Naive thymus-derived CD8-positive, alpha-beta T cell (primary cell): ENCODE results near the gene COL15A1. TPM values are rescaled to one million over a fixed set of nuclear protein-coding genes. Genes with fewer than 3 reads are reported as not detected.
"Not testable (repeated sequence)": the region's sequence is repeated elsewhere in the genome, so short reads cannot be mapped to it uniquely, and the experiment has no call there.

ENCODE experiments used
- ATAC-seq, 2 donors: fragments of 150-1000 bp; cut with Tn5 transposase in 1 of 2; sonication (Bioruptor Pico), chemical (Tn5 transposase) in 1 of 2; 1 replicate in 1 of 2; 2 replicates in 1 of 2; pipeline ENCODE4 v1.10.0; 2021; ENCODE audit warnings: mild to moderate bottlenecking in 2 of 2, moderate library complexity in 2 of 2
- POLR2A ChIA-PET: fragments of 350-600 bp; sonication (Branson Sonifier 250); formaldehyde crosslinking; loops from one replicate; lab custom pipeline; 2021; ENCODE audit warnings: antibody characterized with exemption; lab: Charles Lee
- DNase-seq, 10 donors: peaks; one replicate each; pipeline versions ENCODE4 v3.0.0 to v3.0.0-alpha.2; 2020 to 2022
- H3K27ac Mint-ChIP-seq, 10 donors: one replicate each; pipeline ENCODE4 v1.8.0; 2020 to 2022; ENCODE audit warnings: mild to moderate bottlenecking in 10 of 10, mixed read lengths in 10 of 10, moderate library complexity in 4 of 10, inconsistent platforms in 1 of 10
- H3K27me3 Mint-ChIP-seq, 5 donors: one replicate each; pipeline ENCODE4 v1.8.0; 2021 to 2022; ENCODE audit warnings: mixed read lengths in 5 of 5
- H3K36me3 Mint-ChIP-seq, 3 donors: one replicate each; pipeline ENCODE4 v1.8.0; 2020 to 2022; ENCODE audit warnings: mixed read lengths in 3 of 3, mild to moderate bottlenecking in 2 of 3, inconsistent platforms in 1 of 3
- H3K4me1 Mint-ChIP-seq, 4 donors: one replicate each; pipeline ENCODE4 v1.8.0; 2021 to 2022; ENCODE audit warnings: mixed read lengths in 4 of 4
- H3K4me3 Mint-ChIP-seq, 10 donors: one replicate each; pipeline ENCODE4 v1.8.0; 2020 to 2022; ENCODE audit warnings: mild to moderate bottlenecking in 10 of 10, mixed read lengths in 10 of 10, moderate library complexity in 6 of 10, inconsistent platforms in 1 of 10
- H3K9me3 Mint-ChIP-seq, 9 donors: one replicate each; pipeline ENCODE4 v1.8.0; 2020 to 2022; ENCODE audit warnings: mixed read lengths in 9 of 9, mild to moderate bottlenecking in 3 of 9, inconsistent platforms in 1 of 9, moderate library complexity in 1 of 9
- polyA plus RNA-seq, 3 donors: library from polyadenylated mRNA; unstranded; fragments of 300-500 nt; fragmentation: Illumina TruSeq; gene quantifications; one replicate each; pipeline ENCODE4 v1.2.3, GENCODE V29; 2021
- total RNA-seq, 8 experiments: library from RNA in 2 of 8; stranded (reverse) in 2 of 8; gene quantifications; one replicate each; pipeline ENCODE4 v1.2.3 and lab custom pipeline; 2021 to 2026

COL15A1 gene
- total and polyA plus RNA-seq, 5 experiments from 2014 or later, result not detected

- Mint-ChIP-seq H3K36me3 (peaks cover 0 to 8% (median under 1%) of the 10 kb centered on the region in 3 donors), H3K27me3 (peaks cover 0 to 3% (median 0%) of the 10 kb centered on the region in 5 donors), H3K27ac (peak overlapping the region in 4 of 10 donors; percentile 29 to 77 (median 59)), H3K4me3 (no peak overlapping the region), H3K9me3 (peaks cover 0 to 10% (median 6%) of the 10 kb centered on the region in 9 donors), H3K4me1 (peaks cover 19 to 27% (median 22%) of the 10 kb centered on the region in 4 donors)
- ATAC-seq (no peak), DNase-seq (no peak)
- POLR2A ChIA-PET, result interaction anchor here (0.9 to 1.7 kb wide), 2 partner anchors 52 to 142 kb away, joined by 3 to 6 read pairs; no protein-coding TSS in a partner anchor
These were observed 61.9 kb downstream of the COL15A1 start for GRCh38 chr9:99005651-99006050.

DNA sequence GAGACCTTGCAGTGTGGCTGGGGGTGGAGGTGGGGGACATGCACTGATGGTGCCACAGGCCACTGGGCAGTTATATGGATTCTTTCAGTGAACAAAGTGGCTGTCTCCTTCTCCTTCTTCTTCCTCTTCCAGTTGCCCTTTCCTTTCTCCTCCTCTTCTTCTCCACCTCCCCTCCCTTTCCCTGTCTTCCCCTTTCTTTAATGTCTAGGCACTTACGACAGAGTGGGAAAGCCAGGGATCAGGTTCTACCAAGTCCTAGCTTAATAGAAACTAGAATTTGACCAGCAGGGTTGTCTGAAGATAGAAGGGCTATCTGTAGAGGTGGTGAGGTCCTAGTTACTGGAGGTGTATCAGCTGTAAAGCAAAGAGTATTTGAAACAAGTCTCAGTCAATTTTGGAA is 62.8 kb downstream of the COL15A1 start:
- peaks cover 0 to 14% (median 9%) of the 10 kb centered on the region in 9 donors for H3K9me3 Mint-ChIP-seq
- peaks cover 0 to 3% (median 0%) of the 10 kb centered on the region in 5 donors for H3K27me3 Mint-ChIP-seq
- ATAC-seq (no peak), DNase-seq (no peak)
- no peak overlapping the region for H3K27ac Mint-ChIP-seq
- no peak overlapping the region for H3K4me3 Mint-ChIP-seq
- POLR2A ChIA-PET, result interaction anchor here (0.9 kb wide), 1 partner anchor 141 kb away, joined by 3 read pairs; no protein-coding TSS in a partner anchor
- peaks cover 0 to 13% (median 4%) of the 10 kb centered on the region in 3 donors for H3K36me3 Mint-ChIP-seq
- peaks cover 11 to 19% (median 15%) of the 10 kb centered on the region in 4 donors for H3K4me1 Mint-ChIP-seq

DNA sequence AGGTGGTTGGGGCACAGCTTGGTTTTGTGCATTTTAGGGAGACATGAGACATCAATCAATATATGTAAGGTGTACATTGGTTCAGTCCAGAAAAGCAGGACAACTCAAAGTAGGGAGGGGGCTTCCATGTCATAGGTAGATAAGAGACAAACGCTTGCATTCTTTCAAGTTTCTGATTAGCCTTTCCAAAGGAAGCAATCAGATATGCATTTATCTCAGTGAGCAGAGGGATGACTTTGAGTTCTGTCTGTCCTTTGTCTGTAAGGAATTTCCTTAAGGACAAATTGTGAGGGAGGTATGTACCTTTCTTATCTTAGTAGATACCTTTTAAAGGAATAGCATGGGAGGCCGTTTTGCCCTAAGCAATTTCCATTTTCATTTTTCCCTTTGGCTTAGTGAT is 63.3 kb downstream of the COL15A1 start:
- no peak for ATAC-seq
- Mint-ChIP-seq H3K27me3 (peaks cover 0 to 3% (median 0%) of the 10 kb centered on the region in 5 donors), H3K27ac (no peak overlapping the region), H3K36me3 (peaks cover 0 to 13% (median 4%) of the 10 kb centered on the region in 3 donors), H3K4me1 (peaks cover 8 to 15% (median 13%) of the 10 kb centered on the region in 4 donors), H3K9me3 (peaks cover 0 to 14% (median 9%) of the 10 kb centered on the region in 9 donors), H3K4me3 (no peak overlapping the region)
- DNase-seq, result no peak
- POLR2A ChIA-PET, result no interaction called here

GRCh38 chr9:99008203-99008602 is 64.5 kb downstream of the COL15A1 start:
- Mint-ChIP-seq H3K9me3 (peaks cover 0 to 20% (median 9%) of the 10 kb centered on the region in 9 donors), H3K4me1 (peaks cover 6 to 18% (median 13%) of the 10 kb centered on the region in 4 donors), H3K27ac (no peak overlapping the region), H3K4me3 (no peak overlapping the region), H3K36me3 (peaks cover 0 to 13% (median 6%) of the 10 kb centered on the region in 3 donors), H3K27me3 (peaks cover 0 to 3% (median 0%) of the 10 kb centered on the region in 5 donors)
- no peak for DNase-seq
- POLR2A ChIA-PET, result no interaction called here
- no peak for ATAC-seq

DNA sequence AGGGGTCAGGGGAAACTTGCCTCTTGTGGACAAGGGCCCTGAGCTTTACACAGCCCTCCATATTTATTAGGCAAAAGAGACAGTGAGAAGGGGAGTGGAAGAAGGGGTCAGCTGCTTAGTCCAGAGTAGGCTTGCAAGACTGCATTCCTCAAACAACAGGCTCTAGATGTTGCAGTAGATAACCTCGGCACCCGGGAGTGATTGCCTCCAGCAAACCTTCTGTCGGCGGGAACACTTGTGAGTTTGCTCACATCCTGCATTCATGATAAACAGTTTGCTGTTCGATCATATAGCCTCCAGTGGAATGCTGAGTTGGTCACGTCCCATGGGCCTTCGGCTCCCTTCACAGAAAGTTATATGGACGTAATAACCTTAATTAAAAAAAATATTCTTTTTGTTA is 66.7 kb downstream of the COL15A1 start:
- H3K4me3 Mint-ChIP-seq, DNase-seq, ATAC-seq, POLR2A ChIA-PET, H3K27me3 Mint-ChIP-seq: not testable (repeated sequence)
- peak overlapping the region in 2 of 10 donors; percentile 31 to 53 for H3K27ac Mint-ChIP-seq
- H3K9me3 Mint-ChIP-seq, result peaks cover 0 to 20% (median 9%) of the 10 kb centered on the region in 9 donors
- H3K36me3 Mint-ChIP-seq, result peaks cover 0 to 13% (median 6%) of the 10 kb centered on the region in 3 donors
- H3K4me1 Mint-ChIP-seq, result peaks cover 15 to 27% (median 20%) of the 10 kb centered on the region in 4 donors

DNA sequence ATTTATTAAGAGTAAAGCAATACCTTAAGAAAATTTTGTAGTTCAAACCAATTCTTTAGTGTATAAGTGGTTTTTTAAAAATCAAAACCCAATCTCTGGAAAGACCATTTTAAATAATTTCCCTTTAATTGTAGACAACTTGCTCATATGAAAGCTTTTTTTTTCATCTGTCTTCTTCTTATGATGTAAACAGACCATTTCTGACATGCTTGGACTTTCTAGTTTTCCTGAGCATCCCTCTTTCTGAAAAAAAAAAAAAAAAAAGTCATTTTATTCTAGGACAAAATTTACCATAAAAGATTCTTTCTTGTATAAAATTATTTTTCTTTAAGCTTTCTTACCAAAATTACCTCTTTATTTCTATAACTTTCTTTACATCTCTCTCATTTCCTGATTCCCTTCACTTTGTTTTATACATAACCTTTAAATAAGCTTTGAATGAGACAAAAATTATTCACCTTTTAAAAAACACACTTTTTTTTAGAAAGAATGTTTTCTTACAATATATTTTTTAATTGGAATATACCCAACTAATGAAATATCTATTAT is 67.5 kb downstream of the COL15A1 start:
- Mint-ChIP-seq H3K4me3 (no peak overlapping the region), H3K36me3 (peaks cover 0 to 13% (median 6%) of the 10 kb centered on the region in 3 donors), H3K9me3 (peaks cover 0 to 20% (median 9%) of the 10 kb centered on the region in 9 donors), H3K27ac (no peak overlapping the region), H3K27me3 (no peaks in the 10 kb centered on the region), H3K4me1 (peaks cover 18 to 35% (median 24%) of the 10 kb centered on the region in 4 donors)
- DNase-seq (no peak), ATAC-seq (no peak)
- POLR2A ChIA-PET, result interaction anchor here (0.6 to 0.7 kb wide), 3 partner anchors 94 to 808 kb away, joined by 7 to 8 read pairs (median 7); no protein-coding TSS in a partner anchor

DNA sequence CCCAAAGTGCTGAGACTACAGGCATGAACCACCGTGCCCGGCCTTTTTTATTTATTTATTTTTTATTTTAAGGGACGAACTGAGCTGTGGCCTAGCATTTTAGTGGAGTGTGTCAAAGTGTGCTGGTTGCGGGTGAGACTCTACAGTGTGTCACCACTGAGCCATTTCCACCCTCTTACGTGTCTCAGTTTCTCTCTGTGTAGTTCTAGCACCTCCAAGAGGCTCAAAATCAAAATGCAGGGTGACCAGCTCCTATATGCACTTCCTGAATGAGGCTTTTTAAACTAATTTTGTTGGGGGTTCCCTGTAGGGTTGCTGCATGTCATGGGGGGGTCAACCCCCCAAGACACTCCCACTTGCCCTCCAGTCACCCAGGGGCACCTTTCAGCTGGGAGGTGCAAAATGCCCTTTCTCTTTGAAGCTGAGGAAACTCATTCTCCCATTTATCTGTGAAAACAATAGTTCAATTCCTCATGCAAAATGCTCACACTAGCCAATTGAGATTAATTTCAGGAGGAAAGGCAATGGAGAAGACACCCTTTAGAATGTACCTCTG is 69.3 kb downstream of the COL15A1 start:
- Mint-ChIP-seq H3K27me3 (no peaks in the 10 kb centered on the region), H3K4me3 (peak overlapping the region; percentile 64 to 85 (median 72))
- peak; percentile 41 to 51 for ATAC-seq

GRCh38 chr9:99013550-99013949 is 69.8 kb downstream of the COL15A1 start:
- Mint-ChIP-seq H3K27me3 (no peaks in the 10 kb centered on the region), H3K9me3 (peaks cover 0 to 20% (median 9%) of the 10 kb centered on the region in 9 donors), H3K4me1 (peaks cover 20 to 37% (median 24%) of the 10 kb centered on the region in 4 donors), H3K4me3 (peak overlapping the region; percentile 64 to 85 (median 72)), H3K36me3 (peaks cover 0 to 13% (median 6%) of the 10 kb centered on the region in 3 donors), H3K27ac (peak overlapping the region; percentile 36 to 96 (median 92))
- DNase-seq (peak in 7 of 10 donors; percentile 11 to 65 (median 39)), ATAC-seq (peak; percentile 89 to 91)
- POLR2A ChIA-PET, result interaction anchor here (0.6 to 3.4 kb wide), 11 partner anchors 10 to 137 kb away, joined by 3 to 20 read pairs (median 4); partner anchors contain the start of gene TGFBR1

More for the DNA sequence above, 69.3 kb downstream of the COL15A1 start:
- H3K27ac Mint-ChIP-seq, result peak overlapping the region; percentile 36 to 96 (median 92)
- H3K4me1 Mint-ChIP-seq, result peaks cover 20 to 37% (median 24%) of the 10 kb centered on the region in 4 donors
- H3K36me3 Mint-ChIP-seq, result peaks cover 0 to 13% (median 6%) of the 10 kb centered on the region in 3 donors
- POLR2A ChIA-PET, result interaction anchor here (0.6 to 3.4 kb wide), 9 partner anchors 11 to 138 kb away, joined by 3 to 20 read pairs (median 4); partner anchors contain the start of gene TGFBR1
- H3K9me3 Mint-ChIP-seq, result peaks cover 0 to 20% (median 9%) of the 10 kb centered on the region in 9 donors
- DNase-seq, result peak in 4 of 10 donors; percentile 5 to 33 (median 18)

- Mint-ChIP-seq H3K4me1 (peaks cover 24 to 40% (median 28%) of the 10 kb centered on the region in 4 donors), H3K36me3 (peaks cover 0 to 7% (median 6%) of the 10 kb centered on the region in 3 donors), H3K9me3 (peaks cover 0 to 14% (median 3%) of the 10 kb centered on the region in 9 donors), H3K4me3 (no peak overlapping the region), H3K27me3 (no peaks in the 10 kb centered on the region), H3K27ac (peak overlapping the region in 7 of 10 donors; percentile 21 to 79 (median 46))
- POLR2A ChIA-PET, result interaction anchor here (1.9 to 3.4 kb wide), 2 partner anchors 88 to 98 kb away, joined by 4 to 20 read pairs; partner anchors contain the start of gene TGFBR1
- ATAC-seq (no peak), DNase-seq (no peak)
These were observed 71.7 kb downstream of the COL15A1 start for GRCh38 chr9:99015448-99015847.

DNA sequence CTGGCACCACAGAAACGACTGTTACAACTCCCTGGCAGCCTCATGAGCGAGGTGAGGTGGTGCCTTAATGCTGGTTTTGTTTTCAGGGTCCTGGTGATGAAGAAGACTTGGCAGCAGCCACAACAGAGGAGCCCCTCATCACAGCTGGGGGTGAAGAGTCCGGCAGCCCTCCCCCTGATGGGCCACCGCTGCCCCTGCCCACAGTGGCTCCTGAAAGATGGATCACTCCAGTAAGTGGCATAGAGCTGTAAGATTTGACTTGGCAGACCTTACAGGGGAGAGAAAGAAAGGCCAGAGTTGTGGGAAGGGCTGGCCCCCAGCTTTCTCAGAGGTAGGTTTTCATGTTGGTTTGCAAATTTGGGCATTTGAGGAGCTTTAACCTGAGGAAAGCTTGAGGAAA is 72.2 kb downstream of the COL15A1 start:
- POLR2A ChIA-PET, result interaction anchor here (3.4 kb wide), 1 partner anchor 88 kb away, joined by 20 read pairs; the partner anchor contains the start of gene TGFBR1
- DNase-seq (no peak), ATAC-seq (no peak)
- no peak overlapping the region for H3K4me3 Mint-ChIP-seq
- peaks cover 24 to 40% (median 28%) of the 10 kb centered on the region in 4 donors for H3K4me1 Mint-ChIP-seq
- H3K27ac Mint-ChIP-seq, result peak overlapping the region in 6 of 10 donors; percentile 21 to 56 (median 48)
- H3K36me3 Mint-ChIP-seq, result peaks cover 0 to 3% (median 2%) of the 10 kb centered on the region in 3 donors
- no peaks in the 10 kb centered on the region for H3K27me3 Mint-ChIP-seq
- peaks cover 0 to 10% (median under 1%) of the 10 kb centered on the region in 9 donors for H3K9me3 Mint-ChIP-seq

DNA sequence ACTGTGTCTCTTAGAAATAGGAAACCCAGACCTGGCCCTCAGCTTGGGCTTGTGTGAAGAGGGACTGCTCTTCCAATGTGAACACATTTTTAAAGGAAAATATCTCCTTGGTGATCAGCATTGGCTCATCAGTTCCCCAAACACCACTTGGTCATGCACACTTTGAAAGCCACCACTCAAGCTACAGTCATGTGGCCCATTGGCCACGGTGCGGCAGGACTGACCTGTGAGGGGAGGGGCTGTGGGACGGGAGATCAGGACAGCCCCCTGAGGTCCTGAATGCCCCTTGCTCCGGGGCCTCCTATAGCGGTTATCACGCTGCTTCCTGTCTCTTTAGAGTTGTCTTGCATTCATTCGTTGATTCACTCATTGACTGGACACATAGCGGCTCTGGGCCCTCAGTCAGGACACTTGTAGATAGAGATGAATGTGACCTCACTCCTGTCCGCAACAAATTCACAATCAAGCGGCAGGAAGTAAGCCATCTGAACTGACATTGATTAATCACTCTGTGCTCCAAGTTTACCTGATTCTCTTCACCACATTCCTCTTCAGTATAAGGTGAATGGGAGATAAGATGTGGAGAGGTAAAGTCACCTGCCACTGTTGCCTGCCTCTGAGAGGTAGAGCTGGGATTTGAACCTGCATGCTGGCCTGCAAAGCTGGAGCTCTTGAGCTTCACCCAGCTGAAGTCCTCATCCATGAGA is 73.1 kb downstream of the COL15A1 start:
- no peak for DNase-seq
- no peaks in the 10 kb centered on the region for H3K27me3 Mint-ChIP-seq
- H3K27ac Mint-ChIP-seq, result peak overlapping the region in 1 of 10 donors; percentile 64
- no peak overlapping the region for H3K4me3 Mint-ChIP-seq
- POLR2A ChIA-PET, result interaction anchor here (1.1 kb wide), 1 partner anchor 8 kb away, joined by 3 read pairs; no protein-coding TSS in a partner anchor
- ATAC-seq, result no peak
- H3K36me3 Mint-ChIP-seq, result peaks cover 0 to 2% (median 0%) of the 10 kb centered on the region in 3 donors
- H3K4me1 Mint-ChIP-seq, result peaks cover 24 to 40% (median 28%) of the 10 kb centered on the region in 4 donors
- peaks cover 0 to 8% (median 0%) of the 10 kb centered on the region in 9 donors for H3K9me3 Mint-ChIP-seq
